ENCODE measurements around the gene ADAMTS16.

Gene ADAMTS16

GRCh38 chr5:5298841-5299541 lies 158.9 kb downstream of the ADAMTS16 start:
- no peak for DNase-seq
- H3K4me3 ChIP-seq (ENCODE audit: control insufficient read depth in 1 of 7, extremely low read depth in 1 of 7, insufficient read depth in 4 of 7, low read depth in 2 of 7, low read length in 6 of 7): no peak overlapping the region
- ChIA-PET CTCF (no interaction called here), POLR2A (no interaction called here)
- peaks cover 0 to 12% (median 2%) of the 10 kb centered on the region in 5 experiments for H3K9me3 ChIP-seq (ENCODE audit: control extremely low read depth in 1 of 5, control insufficient read depth in 4 of 5, insufficient read depth in 2 of 5, low read depth in 1 of 5, low read length in 4 of 5)
- no peaks in the 10 kb centered on the region for H3K36me3 ChIP-seq (ENCODE audit: control insufficient read depth in 4 of 4, insufficient read depth in 4 of 4, low read length in 3 of 4)
- no peaks in the 10 kb centered on the region for H3K4me1 ChIP-seq (ENCODE audit: control extremely low read depth in 1 of 4, control insufficient read depth in 4 of 4, insufficient read depth in 4 of 4, low read length in 3 of 4)
- no peak overlapping the region for H3K27ac ChIP-seq (ENCODE audit: insufficient read depth in 1 of 2, low read depth in 1 of 2, low read length in 2 of 2, poor library complexity in 1 of 2, severe bottlenecking in 2 of 2)
- no peaks in the 10 kb centered on the region for H3K27me3 ChIP-seq (replicated peaks in 2 of 5; ENCODE audit: control insufficient read depth in 4 of 5, insufficient read depth in 5 of 5, low read length in 4 of 5)
- 90% methylated on average over 13 of the region's 13 CpGs for WGBS (ENCODE audit: insufficient coverage)

GRCh38 chr5:5301176-5301575 lies 161.0 kb downstream of the ADAMTS16 start:
- Histone ChIP-seq H3K4me3 (ENCODE audit: control insufficient read depth in 1 of 7, extremely low read depth in 1 of 7, insufficient read depth in 4 of 7, low read depth in 2 of 7, low read length in 6 of 7) (no peak overlapping the region), H3K27me3 (replicated peaks in 2 of 5; ENCODE audit: control insufficient read depth in 4 of 5, insufficient read depth in 5 of 5, low read length in 4 of 5) (no peaks in the 10 kb centered on the region), H3K27ac (ENCODE audit: insufficient read depth in 1 of 2, low read depth in 1 of 2, low read length in 2 of 2, poor library complexity in 1 of 2, severe bottlenecking in 2 of 2) (no peak overlapping the region), H3K9me3 (ENCODE audit: control extremely low read depth in 1 of 5, control insufficient read depth in 4 of 5, insufficient read depth in 2 of 5, low read depth in 1 of 5, low read length in 4 of 5) (peaks cover 0 to 12% (median 2%) of the 10 kb centered on the region in 5 experiments), H3K36me3 (ENCODE audit: control insufficient read depth in 4 of 4, insufficient read depth in 4 of 4, low read length in 3 of 4) (no peaks in the 10 kb centered on the region), H3K4me1 (ENCODE audit: control extremely low read depth in 1 of 4, control insufficient read depth in 4 of 4, insufficient read depth in 4 of 4, low read length in 3 of 4) (no peaks in the 10 kb centered on the region)
- POLR2A ChIA-PET: no interaction called here
- CTCF ChIA-PET: no interaction called here
- no CpG with 5 or more reads among the region's 3 CpGs for WGBS (ENCODE audit: insufficient coverage)
- no peak for DNase-seq

GRCh38 chr5:5302201-5302600 lies 162.1 kb downstream of the ADAMTS16 start:
- no peak for DNase-seq
- CTCF ChIA-PET: no interaction called here
- no peak overlapping the region for H3K4me3 ChIP-seq (ENCODE audit: control insufficient read depth in 1 of 7, extremely low read depth in 1 of 7, insufficient read depth in 4 of 7, low read depth in 2 of 7, low read length in 6 of 7)
- H3K4me1 ChIP-seq (ENCODE audit: control extremely low read depth in 1 of 4, control insufficient read depth in 4 of 4, insufficient read depth in 4 of 4, low read length in 3 of 4): no peaks in the 10 kb centered on the region
- POLR2A ChIA-PET: no interaction called here
- H3K27ac ChIP-seq (ENCODE audit: insufficient read depth in 1 of 2, low read depth in 1 of 2, low read length in 2 of 2, poor library complexity in 1 of 2, severe bottlenecking in 2 of 2): no peak overlapping the region
- peaks cover 0 to 12% (median 2%) of the 10 kb centered on the region in 5 experiments for H3K9me3 ChIP-seq (ENCODE audit: control extremely low read depth in 1 of 5, control insufficient read depth in 4 of 5, insufficient read depth in 2 of 5, low read depth in 1 of 5, low read length in 4 of 5)
- no peaks in the 10 kb centered on the region for H3K27me3 ChIP-seq (replicated peaks in 2 of 5; ENCODE audit: control insufficient read depth in 4 of 5, insufficient read depth in 5 of 5, low read length in 4 of 5)
- 0% methylated on average over 1 of the region's 4 CpGs for WGBS (ENCODE audit: insufficient coverage)
- no peaks in the 10 kb centered on the region for H3K36me3 ChIP-seq (ENCODE audit: control insufficient read depth in 4 of 4, insufficient read depth in 4 of 4, low read length in 3 of 4)

- ChIA-PET POLR2A (no interaction called here), CTCF (interaction anchor here (0.6 kb wide), 1 partner anchor 1626 kb away, joined by 3 read pairs; no protein-coding TSS in a partner anchor)
- Histone ChIP-seq H3K36me3 (ENCODE audit: control insufficient read depth in 4 of 4, insufficient read depth in 4 of 4, low read length in 3 of 4) (no peaks in the 10 kb centered on the region), H3K4me3 (ENCODE audit: control insufficient read depth in 1 of 7, extremely low read depth in 1 of 7, insufficient read depth in 4 of 7, low read depth in 2 of 7, low read length in 6 of 7) (no peak overlapping the region), H3K4me1 (ENCODE audit: control extremely low read depth in 1 of 4, control insufficient read depth in 4 of 4, insufficient read depth in 4 of 4, low read length in 3 of 4) (no peaks in the 10 kb centered on the region), H3K9me3 (ENCODE audit: control extremely low read depth in 1 of 5, control insufficient read depth in 4 of 5, insufficient read depth in 2 of 5, low read depth in 1 of 5, low read length in 4 of 5) (peaks cover 0 to 12% (median 2%) of the 10 kb centered on the region in 5 experiments), H3K27me3 (replicated peaks in 2 of 5; ENCODE audit: control insufficient read depth in 4 of 5, insufficient read depth in 5 of 5, low read length in 4 of 5) (no peaks in the 10 kb centered on the region), H3K27ac (ENCODE audit: insufficient read depth in 1 of 2, low read depth in 1 of 2, low read length in 2 of 2, poor library complexity in 1 of 2, severe bottlenecking in 2 of 2) (no peak overlapping the region)
- 94% methylated on average over 11 of the region's 15 CpGs for WGBS (ENCODE audit: insufficient coverage)
- no peak for DNase-seq
Measured at GRCh38 chr5:5303242-5303641, 163.1 kb downstream of the ADAMTS16 start.

GRCh38 chr5:5304361-5305020 lies 164.4 kb downstream of the ADAMTS16 start:
- WGBS (ENCODE audit: insufficient coverage): 85% methylated on average over 8 of the region's 10 CpGs
- Histone ChIP-seq H3K36me3 (ENCODE audit: control insufficient read depth in 4 of 4, insufficient read depth in 4 of 4, low read length in 3 of 4) (no peaks in the 10 kb centered on the region), H3K9me3 (ENCODE audit: control extremely low read depth in 1 of 5, control insufficient read depth in 4 of 5, insufficient read depth in 2 of 5, low read depth in 1 of 5, low read length in 4 of 5) (peaks cover 0 to 12% (median 2%) of the 10 kb centered on the region in 5 experiments), H3K4me3 (ENCODE audit: control insufficient read depth in 1 of 7, extremely low read depth in 1 of 7, insufficient read depth in 4 of 7, low read depth in 2 of 7, low read length in 6 of 7) (no peak overlapping the region), H3K4me1 (ENCODE audit: control extremely low read depth in 1 of 4, control insufficient read depth in 4 of 4, insufficient read depth in 4 of 4, low read length in 3 of 4) (no peaks in the 10 kb centered on the region), H3K27ac (ENCODE audit: insufficient read depth in 1 of 2, low read depth in 1 of 2, low read length in 2 of 2, poor library complexity in 1 of 2, severe bottlenecking in 2 of 2) (no peak overlapping the region), H3K27me3 (replicated peaks in 2 of 5; ENCODE audit: control insufficient read depth in 4 of 5, insufficient read depth in 5 of 5, low read length in 4 of 5) (no peaks in the 10 kb centered on the region)
- peak in 2 of 3 donors; percentile 12 to 13 for DNase-seq
- ChIA-PET POLR2A (no interaction called here), CTCF (no interaction called here)

- Histone ChIP-seq H3K4me1 (ENCODE audit: control extremely low read depth in 1 of 4, control insufficient read depth in 4 of 4, insufficient read depth in 4 of 4, low read length in 3 of 4) (no peaks in the 10 kb centered on the region), H3K27ac (ENCODE audit: insufficient read depth in 1 of 2, low read depth in 1 of 2, low read length in 2 of 2, poor library complexity in 1 of 2, severe bottlenecking in 2 of 2) (no peak overlapping the region), H3K4me3 (ENCODE audit: control insufficient read depth in 1 of 7, extremely low read depth in 1 of 7, insufficient read depth in 4 of 7, low read depth in 2 of 7, low read length in 6 of 7) (no peak overlapping the region), H3K36me3 (ENCODE audit: control insufficient read depth in 4 of 4, insufficient read depth in 4 of 4, low read length in 3 of 4) (no peaks in the 10 kb centered on the region), H3K27me3 (replicated peaks in 2 of 5; ENCODE audit: control insufficient read depth in 4 of 5, insufficient read depth in 5 of 5, low read length in 4 of 5) (no peaks in the 10 kb centered on the region), H3K9me3 (ENCODE audit: control extremely low read depth in 1 of 5, control insufficient read depth in 4 of 5, insufficient read depth in 2 of 5, low read depth in 1 of 5, low read length in 4 of 5) (peaks cover 0 to 5% (median 2%) of the 10 kb centered on the region in 5 experiments)
- POLR2A ChIA-PET: no interaction called here
- 91% methylated on average over 7 of the region's 7 CpGs for WGBS (ENCODE audit: insufficient coverage)
- CTCF ChIA-PET: no interaction called here
- no peak for DNase-seq
Measured at GRCh38 chr5:5306696-5307095, 166.6 kb downstream of the ADAMTS16 start.

- POLR2A ChIA-PET: no interaction called here
Measured at GRCh38 chr5:5308319-5308718, 168.2 kb downstream of the ADAMTS16 start.

More at GRCh38 chr5:5308319-5308718, 168.2 kb downstream of the ADAMTS16 start:
- Histone ChIP-seq H3K27me3 (replicated peaks in 2 of 5; ENCODE audit: control insufficient read depth in 4 of 5, insufficient read depth in 5 of 5, low read length in 4 of 5) (no peaks in the 10 kb centered on the region), H3K9me3 (ENCODE audit: control extremely low read depth in 1 of 5, control insufficient read depth in 4 of 5, insufficient read depth in 2 of 5, low read depth in 1 of 5, low read length in 4 of 5) (no peaks in the 10 kb centered on the region), H3K27ac (ENCODE audit: insufficient read depth in 1 of 2, low read depth in 1 of 2, low read length in 2 of 2, poor library complexity in 1 of 2, severe bottlenecking in 2 of 2) (no peak overlapping the region), H3K4me1 (ENCODE audit: control extremely low read depth in 1 of 4, control insufficient read depth in 4 of 4, insufficient read depth in 4 of 4, low read length in 3 of 4) (no peaks in the 10 kb centered on the region), H3K4me3 (ENCODE audit: control insufficient read depth in 1 of 7, extremely low read depth in 1 of 7, insufficient read depth in 4 of 7, low read depth in 2 of 7, low read length in 6 of 7) (no peak overlapping the region), H3K36me3 (ENCODE audit: control insufficient read depth in 4 of 4, insufficient read depth in 4 of 4, low read length in 3 of 4) (no peaks in the 10 kb centered on the region)
- CTCF ChIA-PET: no interaction called here
- no peak for DNase-seq
- 100% methylated on average over 4 of the region's 5 CpGs for WGBS (ENCODE audit: insufficient coverage)
